Measurements from ENCODE around the gene DUSP3. TPM values are rescaled to one million over a fixed set of nuclear protein-coding genes. Genes with fewer than 3 reads are reported as not detected.

The DUSP3 gene
- total and polyA plus RNA-seq, 10 of the 15 experiments (the other 5 are each of a cell fraction or from before 2014, with no cell fraction given): 1.5 to 12.1 (median 3.8) TPM

DNA sequence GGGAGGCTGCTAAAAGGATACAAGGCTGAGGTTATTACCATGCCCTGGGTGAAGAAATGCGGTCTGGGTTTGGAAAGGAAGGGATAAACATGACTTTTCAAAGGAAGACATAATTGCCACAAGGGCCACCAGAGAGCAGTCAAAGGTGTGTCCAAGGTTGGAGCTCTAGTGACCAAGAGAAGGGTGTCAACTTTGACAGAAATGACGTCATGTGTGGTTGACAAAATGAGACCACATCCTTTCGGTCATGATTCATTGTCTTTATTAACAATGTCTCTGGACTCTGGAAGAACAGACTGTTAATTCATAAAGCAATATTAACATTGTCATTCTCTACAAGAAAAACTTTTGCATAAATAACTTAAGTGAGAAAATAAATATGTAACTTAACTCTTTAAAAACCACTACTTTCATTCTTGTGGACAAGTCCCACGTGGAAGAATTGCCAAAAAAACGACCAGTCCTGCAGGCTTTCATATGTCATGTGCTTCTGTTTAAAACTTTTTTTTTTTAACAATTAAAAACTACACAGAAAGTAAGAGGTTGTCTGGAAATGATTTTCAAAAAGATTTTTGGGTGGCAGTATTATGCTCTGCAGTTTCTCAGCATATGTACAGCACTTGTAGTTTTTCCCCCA, 25.2 kb downstream of the DUSP3 start (continued):
- TF ChIP-seq TCF3 (IDR thresholded peaks at IDR 0.05; ENCODE audit: borderline replicate concordance, insufficient read depth, low read depth, low read length) (no peak), RUNX3 (IDR thresholded peaks at IDR 0.05; ENCODE audit: low read length) (peak; percentile 73), NRF1 (conservative IDR thresholded peaks at IDR 0.05; ENCODE audit: low read depth, low read length) (no peak), STAT1 (conservative IDR thresholded peaks at IDR 0.05) (no peak), TBL1XR1 (IDR thresholded peaks at IDR 0.05; ENCODE audit: low read depth, low read length) (no peak), DPF2 (IDR thresholded peaks at IDR 0.05) (peak; percentile 82), LARP7 (IDR thresholded peaks at IDR 0.05) (no peak), RCOR1 (conservative IDR thresholded peaks at IDR 0.05; ENCODE audit: low read depth, low read length) (no peak), CBFB (IDR thresholded peaks at IDR 0.05; ENCODE audit: low read depth) (no peak), WRNIP1 (IDR thresholded peaks at IDR 0.05; ENCODE audit: borderline replicate concordance, low read depth, low read length) (no peak), RAD51 (IDR thresholded peaks at IDR 0.05) (peak; percentile 58; the same call in 1 of the 2 replicates), MXI1 (IDR thresholded peaks at IDR 0.05; ENCODE audit: low read depth, low read length) (no peak), ZNF207 (IDR thresholded peaks at IDR 0.05; ENCODE audit: borderline replicate concordance) (no peak), HDAC2 (IDR thresholded peaks at IDR 0.05) (no peak)
- TF ChIP-seq, protein P1, sequence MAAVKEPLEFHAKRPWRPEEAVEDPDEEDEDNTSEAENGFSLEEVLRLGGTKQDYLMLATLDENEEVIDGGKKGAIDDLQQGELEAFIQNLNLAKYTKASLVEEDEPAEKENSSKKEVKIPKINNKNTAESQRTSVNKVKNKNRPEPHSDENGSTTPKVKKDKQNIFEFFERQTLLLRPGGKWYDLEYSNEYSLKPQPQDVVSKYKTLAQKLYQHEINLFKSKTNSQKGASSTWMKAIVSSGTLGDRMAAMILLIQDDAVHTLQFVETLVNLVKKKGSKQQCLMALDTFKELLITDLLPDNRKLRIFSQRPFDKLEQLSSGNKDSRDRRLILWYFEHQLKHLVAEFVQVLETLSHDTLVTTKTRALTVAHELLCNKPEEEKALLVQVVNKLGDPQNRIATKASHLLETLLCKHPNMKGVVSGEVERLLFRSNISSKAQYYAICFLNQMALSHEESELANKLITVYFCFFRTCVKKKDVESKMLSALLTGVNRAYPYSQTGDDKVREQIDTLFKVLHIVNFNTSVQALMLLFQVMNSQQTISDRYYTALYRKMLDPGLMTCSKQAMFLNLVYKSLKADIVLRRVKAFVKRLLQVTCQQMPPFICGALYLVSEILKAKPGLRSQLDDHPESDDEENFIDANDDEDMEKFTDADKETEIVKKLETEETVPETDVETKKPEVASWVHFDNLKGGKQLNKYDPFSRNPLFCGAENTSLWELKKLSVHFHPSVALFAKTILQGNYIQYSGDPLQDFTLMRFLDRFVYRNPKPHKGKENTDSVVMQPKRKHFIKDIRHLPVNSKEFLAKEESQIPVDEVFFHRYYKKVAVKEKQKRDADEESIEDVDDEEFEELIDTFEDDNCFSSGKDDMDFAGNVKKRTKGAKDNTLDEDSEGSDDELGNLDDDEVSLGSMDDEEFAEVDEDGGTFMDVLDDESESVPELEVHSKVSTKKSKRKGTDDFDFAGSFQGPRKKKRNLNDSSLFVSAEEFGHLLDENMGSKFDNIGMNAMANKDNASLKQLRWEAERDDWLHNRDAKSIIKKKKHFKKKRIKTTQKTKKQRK (IDR thresholded peaks at IDR 0.05; ENCODE audit: low read depth, low read length): no peak
- TF ChIP-seq, protein P2, sequence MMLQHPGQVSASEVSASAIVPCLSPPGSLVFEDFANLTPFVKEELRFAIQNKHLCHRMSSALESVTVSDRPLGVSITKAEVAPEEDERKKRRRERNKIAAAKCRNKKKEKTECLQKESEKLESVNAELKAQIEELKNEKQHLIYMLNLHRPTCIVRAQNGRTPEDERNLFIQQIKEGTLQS (IDR thresholded peaks at IDR 0.05; ENCODE audit: borderline replicate concordance, extremely low read depth, low read depth, low read length): no peak
- TF ChIP-seq, protein P3, sequence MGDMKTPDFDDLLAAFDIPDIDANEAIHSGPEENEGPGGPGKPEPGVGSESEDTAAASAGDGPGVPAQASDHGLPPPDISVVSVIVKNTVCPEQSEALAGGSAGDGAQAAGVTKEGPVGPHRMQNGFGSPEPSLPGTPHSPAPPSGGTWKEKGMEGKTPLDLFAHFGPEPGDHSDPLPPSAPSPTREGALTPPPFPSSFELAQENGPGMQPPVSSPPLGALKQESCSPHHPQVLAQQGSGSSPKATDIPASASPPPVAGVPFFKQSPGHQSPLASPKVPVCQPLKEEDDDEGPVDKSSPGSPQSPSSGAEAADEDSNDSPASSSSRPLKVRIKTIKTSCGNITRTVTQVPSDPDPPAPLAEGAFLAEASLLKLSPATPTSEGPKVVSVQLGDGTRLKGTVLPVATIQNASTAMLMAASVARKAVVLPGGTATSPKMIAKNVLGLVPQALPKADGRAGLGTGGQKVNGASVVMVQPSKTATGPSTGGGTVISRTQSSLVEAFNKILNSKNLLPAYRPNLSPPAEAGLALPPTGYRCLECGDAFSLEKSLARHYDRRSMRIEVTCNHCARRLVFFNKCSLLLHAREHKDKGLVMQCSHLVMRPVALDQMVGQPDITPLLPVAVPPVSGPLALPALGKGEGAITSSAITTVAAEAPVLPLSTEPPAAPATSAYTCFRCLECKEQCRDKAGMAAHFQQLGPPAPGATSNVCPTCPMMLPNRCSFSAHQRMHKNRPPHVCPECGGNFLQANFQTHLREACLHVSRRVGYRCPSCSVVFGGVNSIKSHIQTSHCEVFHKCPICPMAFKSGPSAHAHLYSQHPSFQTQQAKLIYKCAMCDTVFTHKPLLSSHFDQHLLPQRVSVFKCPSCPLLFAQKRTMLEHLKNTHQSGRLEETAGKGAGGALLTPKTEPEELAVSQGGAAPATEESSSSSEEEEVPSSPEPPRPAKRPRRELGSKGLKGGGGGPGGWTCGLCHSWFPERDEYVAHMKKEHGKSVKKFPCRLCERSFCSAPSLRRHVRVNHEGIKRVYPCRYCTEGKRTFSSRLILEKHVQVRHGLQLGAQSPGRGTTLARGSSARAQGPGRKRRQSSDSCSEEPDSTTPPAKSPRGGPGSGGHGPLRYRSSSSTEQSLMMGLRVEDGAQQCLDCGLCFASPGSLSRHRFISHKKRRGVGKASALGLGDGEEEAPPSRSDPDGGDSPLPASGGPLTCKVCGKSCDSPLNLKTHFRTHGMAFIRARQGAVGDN (IDR thresholded peaks at IDR 0.05): peak; percentile 12; the same call in 1 of the 2 replicates
- TF ChIP-seq, protein P4, sequence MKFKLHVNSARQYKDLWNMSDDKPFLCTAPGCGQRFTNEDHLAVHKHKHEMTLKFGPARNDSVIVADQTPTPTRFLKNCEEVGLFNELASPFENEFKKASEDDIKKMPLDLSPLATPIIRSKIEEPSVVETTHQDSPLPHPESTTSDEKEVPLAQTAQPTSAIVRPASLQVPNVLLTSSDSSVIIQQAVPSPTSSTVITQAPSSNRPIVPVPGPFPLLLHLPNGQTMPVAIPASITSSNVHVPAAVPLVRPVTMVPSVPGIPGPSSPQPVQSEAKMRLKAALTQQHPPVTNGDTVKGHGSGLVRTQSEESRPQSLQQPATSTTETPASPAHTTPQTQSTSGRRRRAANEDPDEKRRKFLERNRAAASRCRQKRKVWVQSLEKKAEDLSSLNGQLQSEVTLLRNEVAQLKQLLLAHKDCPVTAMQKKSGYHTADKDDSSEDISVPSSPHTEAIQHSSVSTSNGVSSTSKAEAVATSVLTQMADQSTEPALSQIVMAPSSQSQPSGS (IDR thresholded peaks at IDR 0.05; ENCODE audit: low read length): 0 out of 2 replicates have a peak, but pooled peaks have one; percentile 27
- TF ChIP-seq, protein P5, sequence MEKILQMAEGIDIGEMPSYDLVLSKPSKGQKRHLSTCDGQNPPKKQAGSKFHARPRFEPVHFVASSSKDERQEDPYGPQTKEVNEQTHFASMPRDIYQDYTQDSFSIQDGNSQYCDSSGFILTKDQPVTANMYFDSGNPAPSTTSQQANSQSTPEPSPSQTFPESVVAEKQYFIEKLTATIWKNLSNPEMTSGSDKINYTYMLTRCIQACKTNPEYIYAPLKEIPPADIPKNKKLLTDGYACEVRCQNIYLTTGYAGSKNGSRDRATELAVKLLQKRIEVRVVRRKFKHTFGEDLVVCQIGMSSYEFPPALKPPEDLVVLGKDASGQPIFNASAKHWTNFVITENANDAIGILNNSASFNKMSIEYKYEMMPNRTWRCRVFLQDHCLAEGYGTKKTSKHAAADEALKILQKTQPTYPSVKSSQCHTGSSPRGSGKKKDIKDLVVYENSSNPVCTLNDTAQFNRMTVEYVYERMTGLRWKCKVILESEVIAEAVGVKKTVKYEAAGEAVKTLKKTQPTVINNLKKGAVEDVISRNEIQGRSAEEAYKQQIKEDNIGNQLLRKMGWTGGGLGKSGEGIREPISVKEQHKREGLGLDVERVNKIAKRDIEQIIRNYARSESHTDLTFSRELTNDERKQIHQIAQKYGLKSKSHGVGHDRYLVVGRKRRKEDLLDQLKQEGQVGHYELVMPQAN (conservative IDR thresholded peaks at IDR 0.05): no peak
